HepG2 (cell line): ENCODE measurements around the gene OVOL2. TPM values are rescaled to one million over a fixed set of nuclear protein-coding genes. Genes with fewer than 3 reads are reported as not detected.

Experiments used
- ATAC-seq: fragments of 200-7000 bp; cut with Tn5 transposase; 3 replicates; pipeline ENCODE4 v1.9.1; 2020; ENCODE audit warnings: mild to moderate bottlenecking, moderate library complexity
- BruUV-seq: library from RNA; stranded (reverse); fragments of 400-500 nt; replicated peaks from 2 replicates; lab custom pipeline; 2021; lab: Mats Ljungman, UMichigan
- CTCF ChIA-PET: fragments of 300-600 bp; formaldehyde crosslinking; extraction: SDS; loops from one replicate; lab custom pipeline; 2021; ENCODE audit warnings: low total read pairs, inconsistent platforms, low intra/inter-chr PET ratio; lab: Yijun Ruan, JAX
- POLR2A ChIA-PET: fragments of 350-600 bp; sonication (Branson Sonifier 250); formaldehyde crosslinking; loops from one replicate; lab custom pipeline; 2020; ENCODE audit warnings: antibody characterized with exemption, inconsistent platforms; lab: Yijun Ruan, JAX
- DNase-seq: peaks from one replicate; pipeline ENCODE4 v3.0.0-alpha.2; 2015; ENCODE audit warnings: low spot score
- FAIRE-seq: peaks from 3 replicates; lab custom pipeline; 2011; peaks lifted over from hg19 to GRCh38; lab: Jason Lieb, UNC
- H2AFZ ChIP-seq: one replicate; pipeline ENCODE4 v1.6.1; 2011; ENCODE audit warnings: low read length, inconsistent platforms
- H3K27ac ChIP-seq: fragments of 300-600 bp; 3 replicates; pipeline ENCODE4 v1.8.0; 2011; ENCODE audit warnings: mixed run types, mild to moderate bottlenecking, mixed read lengths, low read length, inconsistent platforms; ENCODE audit not compliant: insufficient read depth; ENCODE audit errors: extremely low read length
- H3K27me3 ChIP-seq, 2 experiments: fragments of 200-600 bp in 1 of 2; 2 replicates in 1 of 2; 3 replicates in 1 of 2; pipeline versions ENCODE4 v1.6.0 to v1.8.0; 2011; ENCODE audit warnings: low read length in 2 of 2, mild to moderate bottlenecking in 2 of 2, moderate library complexity in 2 of 2, inconsistent platforms in 1 of 2; ENCODE audit not compliant: insufficient read depth in 2 of 2, control insufficient read depth in 1 of 2
- H3K36me3 ChIP-seq, 2 experiments: fragments of 200-600 bp in 1 of 2; replicated peaks in 1 of 2; 2 replicates in 1 of 2; 3 replicates in 1 of 2; pipeline versions ENCODE4 v1.5.1 to v1.8.0; 2011; ENCODE audit warnings: low read length in 2 of 2, inconsistent platforms in 1 of 2; ENCODE audit not compliant: insufficient read depth in 2 of 2, control insufficient read depth in 1 of 2
- H3K4me1 ChIP-seq: 2 replicates; pipeline ENCODE4 v1.5.1; 2012; ENCODE audit warnings: low read length, inconsistent platforms; ENCODE audit not compliant: insufficient read depth
- H3K4me2 ChIP-seq: 2 replicates; pipeline ENCODE4 v1.6.0; 2011; ENCODE audit warnings: low read depth, low read length, inconsistent platforms
- H3K4me3 ChIP-seq, 3 experiments: fragments of 200-600 bp in 1 of 3; sonication (generic), shearing (Covaris generic) in 1 of 3; replicated peaks in 1 of 3; 2 replicates each; pipeline ENCODE4 v1.5.1; 2011 to 2016; ENCODE audit warnings: low read length in 3 of 3, inconsistent platforms in 2 of 3, low read depth in 2 of 3, mild to moderate bottlenecking in 2 of 3, control low read depth in 1 of 3, mixed read lengths in 1 of 3; ENCODE audit not compliant: insufficient read depth in 1 of 3
- H3K79me2 ChIP-seq: one replicate; pipeline ENCODE4 v1.6.1; 2011; ENCODE audit warnings: low read length, inconsistent platforms; ENCODE audit not compliant: insufficient read depth
- H3K9ac ChIP-seq: 2 replicates; pipeline ENCODE4 v1.6.0; 2011; ENCODE audit warnings: mild to moderate bottlenecking, low read depth, low read length, inconsistent platforms; ENCODE audit not compliant: insufficient read depth
- H3K9me3 ChIP-seq: 2 replicates; pipeline ENCODE4 v1.5.1; 2012; ENCODE audit warnings: mild to moderate bottlenecking, low read length
- H4K20me1 ChIP-seq: 2 replicates; pipeline ENCODE4 v1.6.0; 2011; ENCODE audit warnings: inconsistent platforms, mild to moderate bottlenecking, low read length, moderate library complexity; ENCODE audit not compliant: insufficient read depth
- BCL6 ChIP-seq: IDR thresholded peaks from 2 replicates; pipeline ENCODE4 v1.6.1; 2016; ENCODE audit warnings: missing genetic modification reagents, missing compliant biosample characterization
- DR1 ChIP-seq: sonication (generic); formaldehyde crosslinking; IDR thresholded peaks from 2 replicates; pipeline ENCODE4 v1.8.0; 2021; ENCODE audit warnings: mild to moderate bottlenecking, missing genetic modification reagents, inconsistent platforms
- KDM3A ChIP-seq: IDR thresholded peaks from 2 replicates; pipeline ENCODE4 v1.6.1; 2018; ENCODE audit warnings: low read depth, missing compliant biosample characterization
- NR2C2 ChIP-seq: sonication (generic); formaldehyde crosslinking; IDR thresholded peaks from 2 replicates; pipeline ENCODE4 v1.4.0; 2020; ENCODE audit warnings: missing genetic modification reagents, mild to moderate bottlenecking, moderate library complexity, borderline replicate concordance
- PRPF4 ChIP-seq: fragments of 200-400 bp; formaldehyde crosslinking; IDR thresholded peaks from 2 replicates; pipeline ENCODE4 v1.6.1; 2016; ENCODE audit warnings: low read length, low read depth; ENCODE audit not compliant: poor library complexity, severe bottlenecking
- ZNF446 ChIP-seq: sonication (generic); formaldehyde crosslinking; IDR thresholded peaks from 2 replicates; pipeline ENCODE4 v1.5.0; 2020; ENCODE audit warnings: mild to moderate bottlenecking, missing genetic modification reagents
- WGBS: methylation state at CpG from one replicate; pipeline ENCODE4 v1.1.6; 2017; ENCODE audit warnings: low lambda C conversion rate; 5-methylcytosine and 5-hydroxymethylcytosine counted together
- in situ Hi-C: cut with HindIII; loops from 2 replicates; pipeline ENCODE4 v1.10.0; 2017; ENCODE audit warnings: low pct_unique_long_range_greater_than_20kb; ENCODE audit not compliant: extremely low pct_ligation_motif_present
- intact Hi-C: fragments of 100-400 bp; cut with micrococcal nuclease; formaldehyde crosslinking; loops from one replicate; pipeline ENCODE4 v1.10.0; 2022; ENCODE audit not compliant: unreplicated experiment
- polyA plus RNA-seq, 8 experiments: library from polyadenylated mRNA; depleted of rRNA in 3 of 8; stranded (reverse) in 7 of 8; unstranded in 1 of 8; fragments of >200 nt; fragmentation: Illumina TruSeq in 4 of 8; extraction: Trizol in 4 of 8; gene quantifications; 2 replicates each; pipeline versions ENCODE4 v1.2.1 to v1.2.3, GENCODE V29; 2011 to 2016; ENCODE audit warnings: low read depth in 4 of 8, missing spikeins in 1 of 8, mixed read lengths in 1 of 8; ENCODE audit not compliant: insufficient read depth in 1 of 8
- total RNA-seq, 5 experiments: library from RNA; depleted of rRNA; stranded (reverse); fragments of >200 nt; fragmentation: Illumina TruSeq; extraction: Trizol; gene quantifications; 2 replicates each; pipeline ENCODE4 v1.2.3, GENCODE V29; 2016; ENCODE audit warnings: low read depth in 1 of 5
- TF ChIP-seq, protein P1 (sequence below): sonication (generic); formaldehyde crosslinking; IDR thresholded peaks from 2 replicates; pipeline ENCODE4 v1.4.0; 2020; ENCODE audit warnings: missing genetic modification reagents, mild to moderate bottlenecking, borderline replicate concordance
- TF ChIP-seq, protein P2 (sequence below): sonication (generic); formaldehyde crosslinking; conservative IDR thresholded peaks from 2 replicates; pipeline ENCODE4 v1.4.0; 2020; ENCODE audit warnings: missing genetic modification reagents
- TF ChIP-seq, protein P3 (sequence below): sonication (generic); formaldehyde crosslinking; IDR thresholded peaks from 2 replicates; pipeline ENCODE4 v1.4.0; 2020; ENCODE audit warnings: missing genetic modification reagents

The OVOL2 gene
- total and polyA plus RNA-seq, 2 of the 13 experiments (the other 11 are each of a cell fraction or from before 2014, with no cell fraction given) = 0.20 to 0.31 TPM

DNA sequence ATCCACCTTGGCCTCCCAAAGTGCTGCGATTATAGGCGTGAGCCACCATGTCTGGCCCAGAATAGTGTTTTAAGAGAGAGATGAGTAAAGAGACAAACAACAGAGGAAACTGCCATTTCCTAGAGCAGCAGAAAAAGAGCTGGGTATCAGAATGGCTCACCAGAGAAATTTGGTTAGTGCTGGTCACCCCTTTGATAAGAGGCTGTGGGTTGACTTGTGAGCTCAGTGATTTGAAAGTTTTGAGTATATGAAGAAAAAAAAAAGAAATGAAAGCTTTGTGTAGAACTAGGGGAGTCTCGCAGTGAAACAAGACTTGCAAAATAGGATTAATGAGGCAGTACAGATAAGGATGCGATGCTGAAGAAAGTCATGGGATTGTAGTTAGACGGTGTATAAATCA, 59.3 kb downstream of the OVOL2 start (continued):
- TF ChIP-seq NR2C2 (CRISPR knock-in tag) (no peak), PRPF4 (no peak), DR1 (CRISPR knock-in tag) (no peak)
- TF ChIP-seq, protein P1, sequence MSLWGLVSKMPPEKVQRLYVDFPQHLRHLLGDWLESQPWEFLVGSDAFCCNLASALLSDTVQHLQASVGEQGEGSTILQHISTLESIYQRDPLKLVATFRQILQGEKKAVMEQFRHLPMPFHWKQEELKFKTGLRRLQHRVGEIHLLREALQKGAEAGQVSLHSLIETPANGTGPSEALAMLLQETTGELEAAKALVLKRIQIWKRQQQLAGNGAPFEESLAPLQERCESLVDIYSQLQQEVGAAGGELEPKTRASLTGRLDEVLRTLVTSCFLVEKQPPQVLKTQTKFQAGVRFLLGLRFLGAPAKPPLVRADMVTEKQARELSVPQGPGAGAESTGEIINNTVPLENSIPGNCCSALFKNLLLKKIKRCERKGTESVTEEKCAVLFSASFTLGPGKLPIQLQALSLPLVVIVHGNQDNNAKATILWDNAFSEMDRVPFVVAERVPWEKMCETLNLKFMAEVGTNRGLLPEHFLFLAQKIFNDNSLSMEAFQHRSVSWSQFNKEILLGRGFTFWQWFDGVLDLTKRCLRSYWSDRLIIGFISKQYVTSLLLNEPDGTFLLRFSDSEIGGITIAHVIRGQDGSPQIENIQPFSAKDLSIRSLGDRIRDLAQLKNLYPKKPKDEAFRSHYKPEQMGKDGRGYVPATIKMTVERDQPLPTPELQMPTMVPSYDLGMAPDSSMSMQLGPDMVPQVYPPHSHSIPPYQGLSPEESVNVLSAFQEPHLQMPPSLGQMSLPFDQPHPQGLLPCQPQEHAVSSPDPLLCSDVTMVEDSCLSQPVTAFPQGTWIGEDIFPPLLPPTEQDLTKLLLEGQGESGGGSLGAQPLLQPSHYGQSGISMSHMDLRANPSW (CRISPR knock-in tag) = no peak
- TF ChIP-seq, protein P2, sequence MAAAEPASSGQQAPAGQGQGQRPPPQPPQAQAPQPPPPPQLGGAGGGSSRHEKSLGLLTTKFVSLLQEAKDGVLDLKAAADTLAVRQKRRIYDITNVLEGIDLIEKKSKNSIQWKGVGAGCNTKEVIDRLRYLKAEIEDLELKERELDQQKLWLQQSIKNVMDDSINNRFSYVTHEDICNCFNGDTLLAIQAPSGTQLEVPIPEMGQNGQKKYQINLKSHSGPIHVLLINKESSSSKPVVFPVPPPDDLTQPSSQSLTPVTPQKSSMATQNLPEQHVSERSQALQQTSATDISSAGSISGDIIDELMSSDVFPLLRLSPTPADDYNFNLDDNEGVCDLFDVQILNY (CRISPR knock-in tag) = no peak

DNA sequence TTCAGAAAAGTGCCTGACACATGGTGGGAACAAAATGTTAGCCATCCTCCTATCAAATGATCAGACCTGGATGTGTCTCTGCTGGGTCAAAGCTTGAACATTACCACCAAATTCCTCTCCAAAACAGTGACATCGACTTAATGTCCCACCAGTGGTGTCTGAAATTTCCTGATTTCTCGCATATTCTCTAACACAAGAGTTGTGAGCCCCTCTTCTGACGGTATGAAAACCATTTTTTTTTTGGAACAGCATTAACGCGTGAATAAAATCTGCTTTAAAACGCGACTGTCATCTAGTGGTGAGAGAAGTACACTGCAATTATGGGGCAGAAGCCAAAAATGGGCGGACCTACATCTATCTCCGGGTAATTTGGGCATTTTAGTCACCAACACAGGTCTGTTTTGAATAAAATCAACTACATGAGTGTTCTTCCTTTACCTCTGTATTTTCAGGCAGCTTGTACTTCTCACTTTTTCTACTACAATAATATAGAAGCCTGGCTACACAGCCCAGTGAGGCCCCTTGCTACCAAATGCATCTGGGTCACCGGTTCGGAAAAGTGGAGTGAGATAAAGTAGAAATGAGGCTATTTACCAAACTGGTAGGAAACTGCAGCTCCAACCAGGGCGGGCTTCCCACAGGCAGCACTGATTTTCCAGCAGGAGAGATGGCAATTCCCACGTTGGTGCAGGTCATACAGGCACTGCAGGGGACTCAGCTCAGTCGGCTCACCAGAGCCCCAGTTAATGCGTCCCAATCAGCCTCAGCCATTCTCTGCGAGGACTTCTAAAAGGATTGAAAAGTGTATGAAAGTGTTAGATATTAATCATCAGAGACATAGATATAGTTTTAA, 61.5 kb downstream of the OVOL2 start:
- WGBS = 13% methylated on average over 16 of the region's 16 CpGs
- DNase-seq = peak; percentile 70
- Histone ChIP-seq H3K4me3 (peak overlapping the region in 2 of 3 experiments; percentile 7 to 30; a peak in 2 of 6 replicates), H3K4me2 (peak overlapping the region; percentile 87), H3K79me2 (no peaks in the 10 kb centered on the region), H3K27ac (no peak overlapping the region), H3K27me3 (peaks cover 2 to 23% of the 10 kb centered on the region in 2 experiments; a peak in 1 of 5 replicates), H4K20me1 (no peaks in the 10 kb centered on the region), H3K4me1 (peaks cover 28% of the 10 kb centered on the region), H2AFZ (peak overlapping the region; percentile 98), H3K9me3 (no peaks in the 10 kb centered on the region), H3K36me3 (no peaks in the 10 kb centered on the region), H3K9ac (peak overlapping the region; percentile 45; the same call in 1 of the 2 replicates)
- ChIA-PET CTCF (interaction anchor here (0.9 to 1.5 kb wide), 5 partner anchors 10 to 491 kb away, joined by 4 to 9 read pairs (median 4); no protein-coding TSS in a partner anchor), POLR2A (interaction anchor here (0.9 to 1.0 kb wide), 2 partner anchors 29 to 35 kb away, joined by 3 read pairs; no protein-coding TSS in a partner anchor)
- intact Hi-C loops (loop anchor here (1.0 to 5.0 kb wide), 5 partner anchors 29 to 491 kb away; partner anchors contain the start of gene BFSP1), in situ Hi-C loops (no loop called here)
- peak; percentile 88 for FAIRE-seq
- ATAC-seq = peak; percentile 72
- no TSS peak for BruUV-seq
- no peak; the same call in 1 of the 2 replicates for TF ChIP-seq BCL6 (CRISPR knock-in tag)
- TF ChIP-seq, protein P3, sequence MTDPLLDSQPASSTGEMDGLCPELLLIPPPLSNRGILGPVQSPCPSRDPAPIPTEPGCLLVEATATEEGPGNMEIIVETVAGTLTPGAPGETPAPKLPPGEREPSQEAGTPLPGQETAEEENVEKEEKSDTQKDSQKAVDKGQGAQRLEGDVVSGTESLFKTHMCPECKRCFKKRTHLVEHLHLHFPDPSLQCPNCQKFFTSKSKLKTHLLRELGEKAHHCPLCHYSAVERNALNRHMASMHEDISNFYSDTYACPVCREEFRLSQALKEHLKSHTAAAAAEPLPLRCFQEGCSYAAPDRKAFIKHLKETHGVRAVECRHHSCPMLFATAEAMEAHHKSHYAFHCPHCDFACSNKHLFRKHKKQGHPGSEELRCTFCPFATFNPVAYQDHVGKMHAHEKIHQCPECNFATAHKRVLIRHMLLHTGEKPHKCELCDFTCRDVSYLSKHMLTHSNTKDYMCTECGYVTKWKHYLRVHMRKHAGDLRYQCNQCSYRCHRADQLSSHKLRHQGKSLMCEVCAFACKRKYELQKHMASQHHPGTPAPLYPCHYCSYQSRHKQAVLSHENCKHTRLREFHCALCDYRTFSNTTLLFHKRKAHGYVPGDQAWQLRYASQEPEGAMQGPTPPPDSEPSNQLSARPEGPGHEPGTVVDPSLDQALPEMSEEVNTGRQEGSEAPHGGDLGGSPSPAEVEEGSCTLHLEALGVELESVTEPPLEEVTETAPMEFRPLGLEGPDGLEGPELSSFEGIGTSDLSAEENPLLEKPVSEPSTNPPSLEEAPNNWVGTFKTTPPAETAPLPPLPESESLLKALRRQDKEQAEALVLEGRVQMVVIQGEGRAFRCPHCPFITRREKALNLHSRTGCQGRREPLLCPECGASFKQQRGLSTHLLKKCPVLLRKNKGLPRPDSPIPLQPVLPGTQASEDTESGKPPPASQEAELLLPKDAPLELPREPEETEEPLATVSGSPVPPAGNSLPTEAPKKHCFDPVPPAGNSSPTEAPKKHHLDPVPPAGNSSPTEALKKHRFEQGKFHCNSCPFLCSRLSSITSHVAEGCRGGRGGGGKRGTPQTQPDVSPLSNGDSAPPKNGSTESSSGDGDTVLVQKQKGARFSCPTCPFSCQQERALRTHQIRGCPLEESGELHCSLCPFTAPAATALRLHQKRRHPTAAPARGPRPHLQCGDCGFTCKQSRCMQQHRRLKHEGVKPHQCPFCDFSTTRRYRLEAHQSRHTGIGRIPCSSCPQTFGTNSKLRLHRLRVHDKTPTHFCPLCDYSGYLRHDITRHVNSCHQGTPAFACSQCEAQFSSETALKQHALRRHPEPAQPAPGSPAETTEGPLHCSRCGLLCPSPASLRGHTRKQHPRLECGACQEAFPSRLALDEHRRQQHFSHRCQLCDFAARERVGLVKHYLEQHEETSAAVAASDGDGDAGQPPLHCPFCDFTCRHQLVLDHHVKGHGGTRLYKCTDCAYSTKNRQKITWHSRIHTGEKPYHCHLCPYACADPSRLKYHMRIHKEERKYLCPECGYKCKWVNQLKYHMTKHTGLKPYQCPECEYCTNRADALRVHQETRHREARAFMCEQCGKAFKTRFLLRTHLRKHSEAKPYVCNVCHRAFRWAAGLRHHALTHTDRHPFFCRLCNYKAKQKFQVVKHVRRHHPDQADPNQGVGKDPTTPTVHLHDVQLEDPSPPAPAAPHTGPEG (CRISPR knock-in tag) = no peak
- peak; percentile 87 for TF ChIP-seq KDM3A (CRISPR knock-in tag)
- TF ChIP-seq ZNF446 (CRISPR knock-in tag) = no peak
